HG03432 (cell line): ENCODE measurements around the gene TMEM126B.
"Not testable (repeated sequence)": the region's sequence is repeated elsewhere in the genome, so short reads cannot be mapped to it uniquely, and the experiment has no call there.

ENCODE experiments used
- ATAC-seq: cut with Tn5 transposase; IDR thresholded peaks from one replicate; pipeline ENCODE4 v1.9.1; 2021; ENCODE audit warnings: mild to moderate bottlenecking, moderate library complexity; ENCODE audit not compliant: unreplicated experiment

The TMEM126B gene

GRCh38 chr11:85647078-85647477 lies 18.7 kb downstream of the TMEM126B start:
- no peak for ATAC-seq

GRCh38 chr11:85647604-85648299 lies 19.4 kb downstream of the TMEM126B start, which contains the start of gene TMEM126A:
Gene TMEM126A, plus strand, starts transcription at chr11:85647967. Its CDS starts 2,289 bp downstream, at chr11:85650256.
- ATAC-seq = peak; percentile 100

- ATAC-seq = no peak
Observed at GRCh38 chr11:85651118-85651517, 22.7 kb downstream of the TMEM126B start.

DNA sequence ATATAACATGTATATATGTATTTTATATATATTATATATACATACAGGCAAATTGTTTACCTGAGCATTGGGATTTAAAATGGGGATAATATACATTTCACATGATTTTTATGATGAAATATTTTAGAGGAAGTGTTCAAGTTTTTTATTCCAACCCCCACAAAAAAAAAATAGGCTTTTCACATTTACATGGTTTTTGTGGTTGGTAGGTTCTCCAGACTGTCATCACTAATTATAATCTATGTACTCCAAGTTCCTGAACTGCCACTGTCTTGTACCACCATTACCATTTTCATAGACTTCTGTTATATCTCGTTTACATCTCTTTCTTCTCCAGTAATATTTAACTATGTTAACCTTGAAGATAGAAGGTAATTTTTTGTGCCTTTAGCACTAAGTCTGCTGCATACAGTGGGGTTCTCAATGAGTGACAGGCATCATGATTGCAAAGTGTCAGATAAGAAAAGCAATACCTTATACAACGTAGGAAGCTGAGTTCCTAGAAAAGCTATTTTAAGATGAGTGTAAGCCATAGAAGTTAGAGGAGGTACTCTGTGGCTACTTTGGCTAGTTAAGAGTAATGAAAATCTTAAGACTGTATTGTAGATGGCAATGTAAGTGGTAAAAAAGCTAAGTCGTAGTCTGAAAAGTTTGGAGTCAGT lies 24.5 kb downstream of the TMEM126B start:
- ATAC-seq = no peak

DNA sequence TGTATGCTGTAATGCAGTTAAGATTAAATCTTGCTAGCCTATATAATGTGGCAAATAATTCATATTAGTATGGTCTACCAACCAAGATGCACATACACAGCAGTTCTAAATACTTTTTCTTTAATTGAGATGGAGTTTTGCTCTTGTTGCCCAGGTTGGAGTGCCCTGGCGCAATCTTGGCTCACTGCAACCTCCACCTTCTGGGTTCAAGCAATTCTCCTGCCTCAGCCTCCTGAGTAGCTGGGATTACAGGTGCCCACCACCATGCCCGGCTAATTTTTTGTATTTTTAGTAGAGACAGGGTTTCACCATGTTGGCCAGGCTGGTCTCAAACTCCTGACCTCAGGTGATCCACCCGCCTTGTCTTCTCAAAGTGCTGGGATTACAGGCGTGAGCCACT lies 25.9 kb downstream of the TMEM126B start:
- ATAC-seq = not testable (repeated sequence)

GRCh38 chr11:85656777-85657176 lies 28.4 kb downstream of the TMEM126B start:
- ATAC-seq = no peak

- no peak for ATAC-seq
Observed at GRCh38 chr11:85658180-85658579, 29.8 kb downstream of the TMEM126B start.

- ATAC-seq = no peak
Observed at GRCh38 chr11:85661972-85662664, 33.7 kb downstream of the TMEM126B start.

GRCh38 chr11:85663080-85663752 lies 34.8 kb downstream of the TMEM126B start:
- ATAC-seq = no peak

- ATAC-seq = peak; percentile 73
Observed at GRCh38 chr11:85663753-85664614, 35.6 kb downstream of the TMEM126B start.

DNA sequence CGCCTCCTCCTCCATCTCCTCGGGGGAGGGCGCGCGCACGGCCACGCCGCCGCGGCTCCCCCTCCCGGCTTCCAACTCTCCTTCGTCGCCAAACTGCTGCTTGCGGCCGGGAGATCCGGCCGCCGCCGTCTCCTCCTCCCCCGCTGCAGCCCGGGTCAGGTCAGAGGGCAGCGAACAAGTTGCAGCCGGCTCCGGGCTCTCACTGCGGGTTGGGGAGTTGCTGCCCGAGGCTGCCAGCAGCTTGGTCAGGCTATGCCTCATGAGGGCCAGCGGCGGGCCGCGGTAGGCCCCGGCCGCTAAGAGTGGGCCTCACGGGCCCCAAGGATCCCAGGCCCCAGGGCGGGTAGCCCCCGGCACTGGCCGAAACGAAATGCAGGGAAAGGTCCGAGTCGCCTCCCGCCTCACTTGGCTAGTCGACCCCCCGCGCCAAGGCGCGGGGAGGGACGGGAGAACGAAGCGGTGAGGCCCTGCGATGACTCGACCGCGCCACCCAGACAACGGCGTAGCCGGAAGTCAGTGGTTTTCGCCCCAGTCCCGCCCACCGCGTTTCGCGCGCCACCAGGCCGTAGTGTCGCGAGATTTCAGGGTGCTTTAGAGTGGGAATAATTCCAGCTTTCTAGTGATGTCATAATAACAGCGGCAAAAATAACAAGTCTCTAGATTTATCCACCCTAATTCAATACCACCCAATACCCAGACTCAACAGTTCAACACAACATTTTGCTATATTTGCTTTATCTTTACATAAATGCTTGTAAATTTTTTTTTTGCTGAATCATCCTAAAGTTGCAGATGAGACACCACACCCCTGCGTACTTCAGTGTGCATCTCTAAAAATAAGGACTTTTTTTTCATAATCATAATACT lies 36.5 kb downstream of the TMEM126B start, which contains the start of gene CREBZF:
Gene CREBZF (minus strand): TSS at position 515 of the 867 bp plus-strand sequence. CDS start 254 bp downstream, at position 261.
- ATAC-seq = peak; percentile 92

DNA sequence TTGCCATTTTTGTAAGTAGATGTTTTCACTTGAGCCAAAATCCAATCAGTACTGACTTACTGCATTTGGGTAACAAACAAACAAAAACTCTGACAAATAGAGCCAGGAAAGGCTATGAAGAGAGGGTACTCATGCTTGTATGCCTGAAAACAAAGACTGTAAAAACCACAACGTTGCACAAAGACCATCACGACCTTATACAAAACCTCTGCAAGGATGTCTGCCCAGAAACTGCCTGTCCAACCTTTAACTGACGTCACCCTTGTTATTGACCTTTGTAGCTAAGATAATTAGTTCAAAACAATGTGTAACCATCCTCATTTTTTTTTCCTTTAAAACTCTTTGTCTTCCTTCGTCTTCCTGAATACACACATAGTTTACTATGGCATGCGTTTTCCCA lies 37.3 kb downstream of the TMEM126B start:
- ATAC-seq = no peak

- no peak for ATAC-seq
Observed at GRCh38 chr11:85666687-85667086, 38.3 kb downstream of the TMEM126B start.

DNA sequence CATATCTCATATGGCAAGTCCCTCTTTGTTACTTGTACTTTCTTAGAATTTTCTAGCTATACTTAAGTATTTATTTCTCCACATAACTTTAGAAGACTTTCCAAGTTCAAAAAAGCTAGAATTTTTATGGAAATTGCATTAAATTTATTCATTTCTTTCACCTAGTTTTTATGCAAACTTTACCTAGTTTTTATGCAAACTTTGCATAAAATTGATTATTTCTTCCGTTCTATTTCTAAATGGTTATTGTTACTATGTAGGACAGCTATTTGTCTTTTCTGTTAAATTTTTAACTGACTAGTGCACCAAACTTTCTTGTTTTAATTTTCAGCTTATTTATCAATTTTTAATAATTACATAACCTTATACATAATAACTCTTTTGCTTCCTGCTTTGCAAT lies 39.8 kb downstream of the TMEM126B start:
- no peak for ATAC-seq

DNA sequence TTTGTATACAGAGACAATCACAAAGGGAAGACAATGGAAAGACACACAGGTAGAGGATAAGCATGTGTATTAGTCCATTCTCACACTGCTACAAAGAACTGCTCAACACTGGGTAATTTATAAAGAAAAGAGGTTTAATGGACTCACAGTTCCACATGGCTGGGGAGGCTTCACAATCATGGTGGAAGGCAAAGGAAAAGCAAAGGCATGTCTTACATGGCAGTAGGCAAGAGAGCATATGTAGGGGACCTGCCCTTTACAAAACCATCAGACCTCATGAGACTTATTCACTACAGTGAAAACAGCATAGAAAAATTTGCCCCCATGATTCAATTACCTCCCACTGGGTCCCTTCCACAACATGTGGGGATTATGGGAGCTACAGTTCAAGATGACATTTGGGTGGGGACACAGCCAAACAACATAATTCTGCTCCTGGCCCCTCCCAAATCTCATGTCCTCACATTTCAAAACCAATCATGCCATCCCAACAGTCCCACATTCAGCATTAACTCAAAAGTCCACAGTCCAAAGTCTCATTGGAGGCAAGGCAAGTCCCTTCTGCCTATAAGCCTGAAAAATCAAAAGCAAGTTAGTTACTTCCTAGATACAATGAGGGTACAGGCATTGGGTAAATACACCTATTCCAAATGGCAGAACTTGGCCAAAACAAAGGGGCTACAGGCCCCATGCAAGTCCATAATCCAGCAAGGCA lies 42.7 kb downstream of the TMEM126B start:
- not testable (repeated sequence) for ATAC-seq

DNA sequence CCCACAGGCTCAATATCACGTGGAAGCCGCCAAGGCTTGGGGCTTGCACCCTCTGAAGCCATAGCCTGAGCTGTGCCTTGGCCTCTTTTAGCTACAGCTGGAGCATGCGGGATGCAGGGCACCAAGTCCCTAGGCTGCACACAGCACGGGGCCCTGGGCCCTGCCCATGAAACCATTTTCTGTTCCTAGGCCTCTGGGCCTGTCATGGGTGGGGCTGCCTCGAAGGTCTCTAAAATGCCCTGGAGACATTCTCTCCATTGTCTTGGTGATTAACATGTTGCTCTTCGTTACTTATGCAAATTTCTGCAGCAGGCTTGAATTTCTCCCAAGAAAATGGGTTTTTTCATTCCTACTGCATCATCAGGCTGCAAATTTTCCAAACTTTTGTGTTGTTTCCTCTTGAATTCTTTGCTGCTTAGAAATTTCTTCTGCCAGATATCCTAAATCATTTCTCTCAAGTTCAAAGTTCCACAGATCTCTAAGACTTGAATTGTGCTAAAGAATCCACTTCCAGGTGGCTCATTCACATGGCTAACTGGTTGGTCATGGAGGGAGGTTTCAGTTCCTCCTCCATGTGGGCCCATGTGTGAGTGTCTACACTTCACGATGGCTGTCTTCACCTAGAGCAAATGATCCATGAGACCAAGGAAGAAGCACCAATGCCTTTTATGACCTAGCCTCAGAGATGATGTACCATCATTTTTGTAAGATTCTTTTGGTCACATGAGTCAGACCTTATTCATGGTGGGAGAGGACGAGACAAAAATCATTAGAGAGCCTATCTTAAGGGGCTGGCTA lies 43.9 kb downstream of the TMEM126B start:
- ATAC-seq = no peak

- no peak for ATAC-seq
Observed at GRCh38 chr11:85673393-85673792, 45.0 kb downstream of the TMEM126B start.

DNA sequence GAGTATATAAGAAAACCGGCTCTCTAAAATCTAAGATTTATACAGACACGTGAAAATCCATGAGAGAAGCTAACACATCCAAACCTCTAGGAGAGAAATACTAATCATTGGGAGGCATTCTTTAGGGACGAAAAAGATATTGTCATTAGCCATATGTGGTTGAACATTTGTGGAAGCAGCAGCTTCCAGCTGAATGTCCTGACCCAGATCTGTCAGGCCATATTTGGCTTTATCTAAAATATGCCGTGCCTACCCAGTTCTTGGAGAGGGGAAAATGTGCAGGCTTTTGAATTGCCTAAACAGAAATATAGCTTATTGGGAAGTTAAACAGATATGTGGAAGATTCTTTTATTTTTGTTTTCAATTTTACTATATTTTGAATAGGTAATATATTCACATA lies 51.2 kb downstream of the TMEM126B start:
- no peak for ATAC-seq
